GM10248 (cell line): ENCODE data around the gene TRUB2.

ENCODE experiments used
- CTCF ChIA-PET: fragments of 300-600 bp; sonication (Branson Sonifier 250); formaldehyde crosslinking; extraction: SDS; loops from one replicate; lab custom pipeline; 2021; ENCODE audit warnings: antibody characterized with exemption; lab: Yijun Ruan, JAX
- POLR2A ChIA-PET: fragments of 350-650 bp; sonication (Branson Sonifier 250); formaldehyde crosslinking; extraction: SDS; loops from one replicate; lab custom pipeline; 2020; ENCODE audit warnings: antibody characterized with exemption; lab: Yijun Ruan, JAX
- DNase-seq: peaks from one replicate; pipeline ENCODE4 v3.0.0; 2012; ENCODE audit errors: extremely low spot score
- CTCF ChIP-seq: IDR thresholded peaks from 2 replicates; pipeline ENCODE4 v1.5.1; 2012; ENCODE audit warnings: mild to moderate bottlenecking, low read depth; ENCODE audit errors: extremely low read depth, missing control alignments, control extremely low read depth

The TRUB2 gene

GRCh38 chr9:128297221-128297773, 24.9 kb downstream of the TRUB2 start:
- POLR2A ChIA-PET = no interaction called here
- CTCF ChIA-PET = interaction anchor here (0.7 to 4.5 kb wide), 5 partner anchors 8 to 68 kb away, joined by 3 to 31 read pairs (median 10); partner anchors contain the start of gene SLC27A4
- no peak for DNase-seq
- no peak for TF ChIP-seq CTCF

GRCh38 chr9:128296340-128297220, 25.7 kb downstream of the TRUB2 start:
- POLR2A ChIA-PET = no interaction called here
- TF ChIP-seq CTCF = no peak
- no peak for DNase-seq
- CTCF ChIA-PET = interaction anchor here (0.7 to 4.5 kb wide), 11 partner anchors 9 to 121 kb away, joined by 3 to 31 read pairs (median 8); partner anchors contain the start of gene SLC27A4

- CTCF ChIA-PET = interaction anchor here (1.3 to 4.5 kb wide), 7 partner anchors 11 to 77 kb away, joined by 4 to 31 read pairs (median 12); partner anchors contain the start of gene URM1
- TF ChIP-seq CTCF = no peak
- DNase-seq = no peak
- POLR2A ChIA-PET = no interaction called here
Measured at GRCh38 chr9:128294142-128294541, 28.1 kb downstream of the TRUB2 start.

DNA sequence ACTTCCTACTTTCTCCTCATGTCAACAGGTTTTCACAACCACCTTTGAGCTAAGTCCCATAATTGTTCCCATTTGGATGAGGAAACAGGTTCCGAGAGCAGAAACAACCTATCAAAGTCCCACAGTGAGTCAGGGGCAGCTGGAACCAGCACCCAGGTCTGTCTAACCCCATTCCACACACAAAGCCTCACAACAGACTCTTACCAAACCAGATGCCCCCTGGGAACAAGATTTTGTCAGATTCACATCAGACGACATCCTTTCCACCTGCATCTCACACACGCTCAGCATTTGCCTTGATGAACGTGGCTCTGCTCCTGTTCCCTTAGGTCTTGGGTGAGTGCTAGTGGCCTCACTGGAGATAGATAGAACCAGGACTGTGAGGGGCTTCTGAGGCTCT, 29.2 kb downstream of the TRUB2 start:
- TF ChIP-seq CTCF = no peak
- no peak for DNase-seq
- ChIA-PET POLR2A (no interaction called here), CTCF (interaction anchor here (1.3 to 2.6 kb wide), 3 partner anchors 31 to 48 kb away, joined by 4 to 14 read pairs (median 4); no protein-coding TSS in a partner anchor)

- ChIA-PET POLR2A (interaction anchor here (0.5 to 0.6 kb wide), 2 partner anchors 21 to 1190 kb away, joined by 3 to 4 read pairs; no protein-coding TSS in a partner anchor), CTCF (interaction anchor here (1.2 to 2.6 kb wide), 4 partner anchors 37 to 260 kb away, joined by 3 to 14 read pairs (median 6); partner anchors contain the start of gene SPTAN1)
- DNase-seq = no peak
- no peak for TF ChIP-seq CTCF
Measured at GRCh38 chr9:128292009-128292408, 30.2 kb downstream of the TRUB2 start.

DNA sequence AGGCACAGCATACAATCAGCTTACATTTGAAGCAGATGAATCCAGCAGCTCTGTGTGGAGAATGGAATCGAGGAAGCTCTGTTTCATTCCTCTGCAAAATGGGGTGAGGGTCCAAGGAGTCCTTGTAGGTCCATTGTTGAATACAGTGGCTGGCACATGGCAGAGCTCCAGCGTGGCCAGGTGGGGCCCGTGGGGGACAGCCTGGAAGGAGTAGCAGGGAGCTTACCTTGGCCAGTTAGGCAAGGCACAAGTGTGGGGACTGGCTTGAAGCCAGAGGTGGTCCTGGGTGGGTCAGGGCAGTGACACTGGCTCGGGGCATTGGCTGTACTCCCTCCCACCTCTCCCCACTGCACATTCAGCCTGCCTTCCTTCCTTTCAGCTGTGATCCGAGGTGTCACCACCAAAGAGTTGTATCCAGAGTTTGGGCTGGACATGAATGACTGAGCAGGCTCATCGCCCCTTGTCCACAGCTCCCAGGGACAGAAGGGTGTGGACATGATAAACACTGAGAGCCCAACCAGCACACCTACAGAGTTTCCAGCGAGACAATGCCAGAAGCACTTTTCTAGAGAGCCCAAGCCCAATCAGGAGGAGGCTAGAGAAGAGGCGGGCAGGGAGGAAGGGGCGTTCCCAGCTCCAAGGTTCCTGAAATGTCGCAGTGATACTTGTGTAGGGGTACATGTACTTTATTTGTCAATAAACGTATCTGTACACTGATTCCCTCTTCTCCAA, 33.8 kb downstream of the TRUB2 start:
- TF ChIP-seq CTCF = no peak
- DNase-seq = no peak
- ChIA-PET POLR2A (no interaction called here), CTCF (interaction anchor here (0.9 to 2.0 kb wide), 3 partner anchors 33 to 132 kb away, joined by 3 to 4 read pairs (median 3); partner anchors contain the start of gene CERCAM)
